ENCODE data around the gene FGF6.

Gene FGF6

DNA sequence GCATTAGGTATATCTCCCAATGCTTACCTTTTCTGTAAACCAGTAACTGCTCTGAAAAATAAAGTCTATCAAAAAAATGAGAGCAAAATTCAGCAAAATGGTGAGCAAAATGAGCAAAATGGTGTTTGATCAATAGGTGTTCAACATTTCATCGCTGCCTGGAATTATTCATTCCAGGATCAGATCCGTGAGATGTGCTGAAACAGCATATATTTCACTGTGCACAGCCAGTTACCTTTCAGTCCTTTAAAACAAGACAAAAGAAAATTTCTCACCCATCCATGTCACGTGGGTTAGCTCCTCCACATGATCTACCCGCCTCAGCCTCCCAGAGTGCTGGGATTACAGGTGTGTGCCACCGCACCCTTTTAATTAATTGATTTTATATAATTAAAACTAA, 58.0 kb downstream of the FGF6 start:
- no peak for DNase-seq

DNA sequence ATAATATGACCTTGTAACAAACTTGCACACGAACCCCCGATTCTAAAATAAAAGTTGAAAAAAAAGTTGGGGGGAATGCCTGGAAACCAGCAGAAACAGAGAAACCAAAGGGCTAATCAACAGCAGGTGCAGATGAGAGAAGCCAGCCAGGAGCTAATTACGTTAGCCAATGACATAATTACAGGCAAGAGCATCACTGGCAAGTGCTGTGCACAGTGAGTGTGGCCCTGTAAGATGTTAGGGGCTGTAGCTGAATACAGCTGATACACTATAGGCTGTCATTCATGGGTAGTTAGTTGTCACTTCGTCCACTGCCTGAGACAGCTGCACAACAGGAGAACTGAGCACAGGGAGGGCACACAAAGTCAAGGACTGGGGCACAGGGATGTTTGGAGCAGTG, 58.8 kb downstream of the FGF6 start:
- no peak for DNase-seq

More for the DNA sequence above, 58.0 kb downstream of the FGF6 start:
- in situ Hi-C loops (cut with HindIII; ENCODE audit: low pct_ligation_motif_present, low pct_unique_long_range_greater_than_20kb, low sequenced_read_pairs), result no loop called here

More for the DNA sequence above, 58.8 kb downstream of the FGF6 start:
- in situ Hi-C loops (cut with HindIII; ENCODE audit: low pct_ligation_motif_present, low pct_unique_long_range_greater_than_20kb, low sequenced_read_pairs), result no loop called here
